ENCODE measurements around the gene TMEM236.

DNA sequence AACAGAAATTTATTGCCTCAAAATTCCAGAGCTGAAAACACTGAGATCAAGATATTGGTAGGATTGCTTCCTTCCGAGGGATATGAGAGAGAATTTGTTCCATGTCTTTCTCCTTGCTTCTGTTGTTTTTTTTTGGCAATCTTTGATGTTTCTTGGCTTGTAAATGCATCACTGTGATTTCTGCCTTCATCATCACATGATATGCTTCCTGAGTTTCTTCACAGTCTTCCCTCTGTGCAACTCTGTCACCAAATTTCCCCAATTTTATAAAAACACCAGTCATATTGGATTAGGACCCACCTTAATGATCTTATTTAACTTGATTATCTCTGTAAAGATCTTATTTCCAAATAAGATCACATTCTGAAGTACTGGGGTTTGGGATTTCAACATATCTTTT, 14.7 kb downstream of the TMEM236 start:
- TF ChIP-seq, protein P1, sequence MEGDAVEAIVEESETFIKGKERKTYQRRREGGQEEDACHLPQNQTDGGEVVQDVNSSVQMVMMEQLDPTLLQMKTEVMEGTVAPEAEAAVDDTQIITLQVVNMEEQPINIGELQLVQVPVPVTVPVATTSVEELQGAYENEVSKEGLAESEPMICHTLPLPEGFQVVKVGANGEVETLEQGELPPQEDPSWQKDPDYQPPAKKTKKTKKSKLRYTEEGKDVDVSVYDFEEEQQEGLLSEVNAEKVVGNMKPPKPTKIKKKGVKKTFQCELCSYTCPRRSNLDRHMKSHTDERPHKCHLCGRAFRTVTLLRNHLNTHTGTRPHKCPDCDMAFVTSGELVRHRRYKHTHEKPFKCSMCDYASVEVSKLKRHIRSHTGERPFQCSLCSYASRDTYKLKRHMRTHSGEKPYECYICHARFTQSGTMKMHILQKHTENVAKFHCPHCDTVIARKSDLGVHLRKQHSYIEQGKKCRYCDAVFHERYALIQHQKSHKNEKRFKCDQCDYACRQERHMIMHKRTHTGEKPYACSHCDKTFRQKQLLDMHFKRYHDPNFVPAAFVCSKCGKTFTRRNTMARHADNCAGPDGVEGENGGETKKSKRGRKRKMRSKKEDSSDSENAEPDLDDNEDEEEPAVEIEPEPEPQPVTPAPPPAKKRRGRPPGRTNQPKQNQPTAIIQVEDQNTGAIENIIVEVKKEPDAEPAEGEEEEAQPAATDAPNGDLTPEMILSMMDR (IDR thresholded peaks at IDR 0.05; ENCODE audit: insufficient read depth, low read length, poor library complexity, severe bottlenecking), result no peak
- TF ChIP-seq EZH2phosphoT487 (conservative IDR thresholded peaks at IDR 0.05; ENCODE audit: low read length), result no peak
